ENCODE results near the gene JAG2.

JAG2 gene

GRCh38 chr14:105147671-105148603 lies 20.6 kb downstream of the JAG2 start:
- no peak for TF ChIP-seq CTCF (IDR thresholded peaks at IDR 0.05; ENCODE audit: low read depth, low read length, missing control alignments)
- no peak overlapping the region for H3K4me3 ChIP-seq (replicated peaks; ENCODE audit: low read depth, low read length)
- no peak for DNase-seq (ENCODE audit: extremely low read depth, low read depth)

- TF ChIP-seq CTCF (IDR thresholded peaks at IDR 0.05; ENCODE audit: low read depth, low read length, missing control alignments): no peak
- DNase-seq (ENCODE audit: extremely low read depth, low read depth): no peak
- H3K4me3 ChIP-seq (replicated peaks; ENCODE audit: low read depth, low read length): no peak overlapping the region
Observed at GRCh38 chr14:105146976-105147635, 21.5 kb downstream of the JAG2 start.

DNA sequence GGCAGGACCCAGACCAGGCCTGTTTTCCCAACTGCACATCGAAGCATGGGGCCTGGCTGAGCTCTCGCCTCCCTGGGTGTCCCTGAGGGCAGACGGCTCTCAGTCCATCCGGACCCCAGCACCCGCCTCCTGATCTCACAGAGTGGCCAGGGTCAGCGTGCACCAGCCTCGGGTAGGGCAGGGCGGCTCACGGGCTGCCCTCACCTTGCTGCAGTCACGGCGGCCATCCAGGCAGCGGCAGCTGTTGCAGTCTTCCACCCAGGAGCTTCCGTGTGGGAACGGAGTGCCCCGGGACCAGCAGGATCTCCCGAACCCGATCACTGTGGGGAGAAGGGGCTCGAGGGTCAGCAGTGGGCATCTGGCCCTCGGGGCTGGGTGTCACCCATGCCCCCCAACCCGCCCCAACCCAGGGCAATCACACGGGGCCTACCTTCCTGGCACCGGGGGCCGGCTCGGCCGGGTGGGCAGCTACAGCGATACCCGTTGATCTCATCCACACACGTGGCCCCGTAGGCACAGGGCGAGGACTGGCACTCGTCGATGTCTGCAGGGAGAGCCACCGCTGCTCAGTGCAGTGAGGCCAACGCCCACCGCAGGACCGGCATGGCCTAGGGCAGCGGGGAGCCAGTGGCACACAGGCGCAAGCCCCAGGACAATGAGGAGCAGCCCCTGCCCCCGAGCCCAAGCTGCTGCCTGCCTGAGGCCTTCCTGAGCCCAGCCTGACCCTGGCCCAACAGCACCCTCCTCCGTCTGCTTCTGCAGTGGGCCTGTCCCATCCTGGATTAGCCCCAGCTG lies 22.2 kb downstream of the JAG2 start:
- no peak overlapping the region for H3K4me3 ChIP-seq (replicated peaks; ENCODE audit: low read depth, low read length)
- TF ChIP-seq CTCF (IDR thresholded peaks at IDR 0.05; ENCODE audit: low read depth, low read length, missing control alignments): no peak
- no peak for DNase-seq (ENCODE audit: extremely low read depth, low read depth)

- no peak overlapping the region for H3K4me3 ChIP-seq (replicated peaks; ENCODE audit: low read depth, low read length)
- TF ChIP-seq CTCF (IDR thresholded peaks at IDR 0.05; ENCODE audit: low read depth, low read length, missing control alignments): no peak
- DNase-seq (ENCODE audit: extremely low read depth, low read depth): no peak
Observed at GRCh38 chr14:105145381-105146180, 23.0 kb downstream of the JAG2 start.

GRCh38 chr14:105144666-105145380 lies 23.8 kb downstream of the JAG2 start:
- no peak for DNase-seq (ENCODE audit: extremely low read depth, low read depth)
- H3K4me3 ChIP-seq (replicated peaks; ENCODE audit: low read depth, low read length): no peak overlapping the region
- TF ChIP-seq CTCF (IDR thresholded peaks at IDR 0.05; ENCODE audit: low read depth, low read length, missing control alignments): no peak

All from HFF-Myc (cell line).